Measurements from ENCODE around the gene RNU6-8. TPM values are rescaled to one million over a fixed set of nuclear protein-coding genes. Genes with fewer than 3 reads are reported as not detected.

Gene RNU6-8
- not detected in 2 replicates for total RNA-seq

DNA sequence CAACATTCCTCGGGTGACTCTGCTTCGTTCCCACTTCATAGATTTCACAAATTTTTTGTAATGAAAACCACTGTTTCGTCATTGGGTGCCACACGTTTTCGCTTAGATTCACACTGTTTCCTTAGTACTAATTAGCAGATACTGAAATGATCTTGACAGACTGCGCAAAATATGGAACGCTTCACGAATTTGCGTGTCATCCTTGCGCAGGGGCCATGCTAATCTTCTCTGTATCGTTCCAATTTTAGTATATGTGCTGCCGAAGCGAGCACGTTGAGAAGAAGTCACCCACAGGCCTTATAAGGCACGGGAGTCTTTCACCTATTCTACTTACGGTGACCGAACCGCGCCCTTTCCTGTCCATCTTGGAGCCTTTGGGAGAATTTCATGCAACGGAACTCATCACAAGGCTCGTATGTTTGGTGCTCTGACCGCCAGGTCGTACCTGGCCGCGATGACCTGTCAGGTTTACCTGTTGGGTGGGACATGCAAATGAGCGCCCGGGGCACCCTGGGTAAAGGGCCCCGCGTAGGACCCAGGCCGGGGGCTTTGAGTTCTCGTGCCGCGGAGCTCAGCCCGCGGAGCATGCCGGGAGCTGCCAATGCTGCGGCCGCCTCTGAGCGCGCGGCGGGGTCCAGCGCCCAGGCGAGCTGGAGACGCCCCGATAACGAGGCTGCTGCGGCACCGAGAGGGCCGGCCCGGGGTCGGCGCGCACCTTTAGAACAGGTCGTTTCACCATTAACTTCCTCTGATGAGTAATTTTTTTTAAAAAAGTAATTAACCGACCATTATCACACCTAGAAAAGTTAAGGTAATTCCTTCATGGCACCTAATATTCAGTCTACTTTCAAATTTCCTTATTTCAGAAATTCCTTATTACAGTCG is at the start of gene RNU6-8:
RNU6-8 (minus strand) TSS at position 272 of the 885 bp plus-strand sequence.

DNA sequence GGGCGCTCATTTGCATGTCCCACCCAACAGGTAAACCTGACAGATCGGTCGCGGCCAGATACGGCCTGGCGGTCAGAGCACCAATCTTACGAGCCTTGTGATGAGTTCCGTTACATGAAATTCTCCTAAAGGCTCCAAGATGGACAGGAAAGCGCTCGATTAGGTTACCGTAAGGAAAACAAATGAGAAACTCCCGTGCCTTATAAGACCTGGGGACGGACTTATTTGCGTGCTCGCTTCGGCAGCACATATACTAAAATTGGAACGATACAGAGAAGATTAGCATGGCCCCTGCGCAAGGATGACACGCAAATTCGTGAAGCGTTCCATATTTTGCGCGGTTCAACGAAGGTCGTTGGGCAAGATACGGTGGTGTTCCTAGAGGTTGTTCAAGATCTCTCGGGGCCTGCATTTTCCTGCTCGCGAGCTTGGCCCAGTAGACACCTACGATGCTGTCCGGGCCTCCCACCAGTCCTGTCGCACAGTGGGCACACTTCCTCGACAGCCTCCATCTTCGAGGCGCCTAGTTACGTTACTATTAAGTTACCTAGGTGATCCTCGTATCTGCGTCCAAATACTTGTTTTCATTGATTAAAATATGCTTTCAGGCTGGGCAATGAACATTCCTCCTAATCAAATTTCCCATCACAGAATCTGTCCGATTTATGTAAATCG is 1.1 kb downstream of the RNU6-8 start, which contains the start of gene RNU6-7:
RNU6-7 (plus strand) TSS at position 230 of the 675 bp plus-strand sequence.

Other genes starting within 250 kb of the RNU6-8 start
- gene ARHGAP5, start 126.0 kb downstream of the RNU6-8 start, total RNA-seq: 34.9 and 38.5 TPM in 2 replicates
- not detected in 2 replicates for gene RNU6-7, start 1.2 kb downstream of the RNU6-8 start, total RNA-seq
- gene AKAP6, start 126.0 kb upstream of the RNU6-8 start, total RNA-seq: 4.3 and 5.5 TPM in 2 replicates

Data from myometrial cell (primary cell).